Stimulated activated CD4-positive, alpha-beta T cell treated with anti-CD3 and anti-CD28 coated beads, Interleukin-4, amount 100 ng/mL, for 24 hours (primary cell): ENCODE measurements around the gene TENM4.
"Not testable (repeated sequence)": the region's sequence is repeated elsewhere in the genome, so short reads cannot be mapped to it uniquely, and the experiment has no call there.

Source experiments
- DNase-seq: peaks from one replicate; pipeline ENCODE4 v3.0.0-alpha.2; 2020

TENM4 gene

GRCh38 chr11:78860720-78861422 is 580.0 kb downstream of the TENM4 start:
- DNase-seq: no peak

DNA sequence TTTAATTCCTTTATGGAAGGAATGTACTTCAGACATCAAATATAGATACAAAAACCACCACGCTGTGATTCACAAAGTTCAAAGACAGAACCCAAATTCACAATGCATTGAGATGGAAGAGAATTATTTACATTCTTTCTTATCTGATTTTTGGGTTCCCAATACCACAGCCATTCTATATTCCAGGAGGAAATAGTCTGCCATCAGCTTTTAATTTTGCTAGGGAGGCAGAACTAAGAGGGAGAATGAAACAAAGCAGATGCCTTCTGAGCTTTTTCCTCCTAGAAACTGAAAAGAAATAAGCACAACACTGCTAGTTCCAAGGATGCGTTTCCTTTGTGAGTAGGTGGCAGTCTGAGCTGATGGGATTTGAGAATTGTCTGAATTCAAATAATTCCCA is 583.1 kb downstream of the TENM4 start:
- DNase-seq: no peak

DNA sequence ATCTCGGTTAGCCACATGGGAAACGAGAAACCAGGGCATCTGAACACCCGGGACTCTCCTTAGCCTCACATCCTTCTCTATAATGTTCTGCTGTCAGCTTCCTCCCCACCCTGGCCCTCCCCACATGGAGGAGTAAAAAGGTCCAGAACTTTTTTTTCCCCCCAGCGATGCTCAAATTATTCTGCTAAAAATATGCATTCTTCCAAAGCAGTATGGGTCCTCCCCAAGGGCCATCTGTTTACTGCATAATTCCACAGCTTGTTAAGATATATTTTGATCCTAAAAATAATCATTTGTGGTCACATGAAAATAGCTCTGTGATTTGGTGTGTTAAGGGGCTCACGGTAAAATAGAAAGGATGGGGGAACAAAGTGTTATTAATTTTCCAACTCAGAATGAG is 584.6 kb downstream of the TENM4 start:
- no peak for DNase-seq

GRCh38 chr11:78855116-78855515 is 585.7 kb downstream of the TENM4 start:
- DNase-seq: no peak

- DNase-seq: no peak
Measured at GRCh38 chr11:78853521-78853920, 587.3 kb downstream of the TENM4 start.

- no peak for DNase-seq
Measured at GRCh38 chr11:78851878-78852586, 588.8 kb downstream of the TENM4 start.

DNA sequence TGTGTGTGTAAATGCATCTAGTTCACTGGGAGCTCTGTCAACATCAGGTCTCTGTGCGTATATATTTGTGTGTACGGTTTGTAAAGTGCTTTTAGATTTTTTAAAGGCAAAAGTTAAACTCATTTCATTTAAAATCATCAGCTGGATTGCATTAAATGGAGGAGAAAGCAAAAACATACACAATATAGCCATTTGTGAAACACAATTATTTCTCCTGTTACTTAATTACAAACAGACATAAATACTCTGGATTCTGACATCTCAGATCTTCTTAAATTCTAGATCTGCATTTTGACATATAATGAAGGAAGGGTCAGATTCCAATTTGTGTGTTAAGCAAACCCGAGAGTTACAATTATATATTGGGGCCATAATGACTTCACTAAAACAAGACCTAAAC is 590.8 kb downstream of the TENM4 start:
- DNase-seq: no peak

DNA sequence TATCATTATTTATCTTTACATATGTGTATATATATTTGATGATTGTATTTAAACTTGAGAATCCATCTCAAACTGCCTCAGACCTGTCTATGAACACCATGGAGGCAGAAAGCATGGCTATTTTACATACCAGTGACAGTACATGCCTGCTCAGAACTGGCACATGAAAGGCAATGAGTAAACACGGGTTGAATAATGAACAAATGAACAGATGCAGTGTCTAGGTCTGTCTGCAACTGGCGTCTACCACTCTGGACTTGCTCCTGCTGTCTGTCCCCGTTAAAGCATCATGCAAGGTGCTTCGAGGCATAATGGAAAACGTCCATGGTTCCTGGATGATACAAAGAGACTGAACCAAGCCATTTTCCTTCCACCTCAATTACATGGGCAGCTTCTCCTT is 594.6 kb downstream of the TENM4 start:
- no peak for DNase-seq

DNA sequence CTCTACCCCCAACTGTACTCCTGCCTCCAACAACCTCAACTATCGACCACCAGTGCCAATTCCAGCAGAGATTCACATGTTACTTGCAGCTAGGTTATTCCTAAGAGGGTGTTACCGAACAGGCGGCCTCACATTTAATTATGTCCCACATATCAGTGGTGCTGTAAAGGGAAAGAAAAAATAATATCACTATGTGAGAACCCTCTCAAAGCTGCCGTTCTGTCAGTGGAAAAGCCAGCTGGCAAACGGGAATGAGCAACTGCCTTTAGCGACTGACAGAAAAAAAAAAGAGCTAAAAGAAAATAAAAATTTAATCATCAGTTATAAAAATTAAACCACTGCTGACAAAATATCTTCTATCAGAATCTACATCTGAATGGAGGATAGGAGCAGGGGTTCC is 595.3 kb downstream of the TENM4 start:
- DNase-seq: no peak

DNA sequence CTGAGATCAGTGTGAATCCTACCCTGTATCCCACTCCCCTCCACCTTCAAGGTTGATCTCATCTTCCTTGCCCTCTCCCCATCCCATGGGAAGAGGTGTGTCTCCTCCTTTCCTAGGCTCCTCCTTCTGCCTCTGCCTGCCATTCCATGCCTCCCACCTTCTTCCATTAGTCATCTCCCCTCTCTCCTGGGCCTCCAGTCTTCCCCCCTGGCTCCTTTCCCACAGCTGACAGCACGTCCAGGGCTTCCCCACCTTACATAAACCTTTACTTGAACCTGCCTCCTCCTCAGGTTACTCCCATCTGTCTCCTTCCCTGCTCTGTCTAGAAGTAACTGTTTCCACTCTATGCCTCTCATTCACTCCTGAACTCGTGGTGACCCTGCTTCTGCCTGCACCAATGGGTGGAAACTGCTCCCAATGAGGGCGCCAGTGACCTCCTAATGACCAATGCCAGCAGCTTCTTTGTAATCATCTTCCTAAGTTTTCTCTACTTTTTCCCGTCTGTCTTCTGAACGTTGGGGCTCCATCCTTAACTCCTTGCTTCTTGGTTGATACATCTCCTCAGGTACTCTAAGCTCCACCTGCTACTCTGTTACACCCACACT is 599.3 kb downstream of the TENM4 start:
- DNase-seq: no peak

GRCh38 chr11:78840623-78841022 is 600.2 kb downstream of the TENM4 start:
- DNase-seq: no peak

DNA sequence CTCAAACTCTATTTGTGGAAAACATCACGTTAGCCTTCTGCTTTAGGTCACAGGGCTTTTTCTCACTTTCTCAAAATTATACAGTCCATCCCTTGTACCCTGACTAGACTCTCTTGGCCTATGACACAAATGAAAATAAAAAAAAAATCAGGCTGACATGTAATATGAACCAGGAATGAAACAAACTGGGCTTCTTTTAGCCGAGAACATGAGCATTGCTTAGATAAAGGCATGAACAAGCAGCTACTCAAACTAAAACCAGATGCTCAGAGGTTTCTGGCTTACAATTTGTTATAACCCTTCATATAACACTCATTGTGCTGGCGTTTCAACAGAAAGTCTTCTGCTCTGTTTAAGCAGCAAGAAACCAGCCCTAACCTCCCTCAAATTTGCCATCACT is 600.6 kb downstream of the TENM4 start:
- no peak for DNase-seq

DNA sequence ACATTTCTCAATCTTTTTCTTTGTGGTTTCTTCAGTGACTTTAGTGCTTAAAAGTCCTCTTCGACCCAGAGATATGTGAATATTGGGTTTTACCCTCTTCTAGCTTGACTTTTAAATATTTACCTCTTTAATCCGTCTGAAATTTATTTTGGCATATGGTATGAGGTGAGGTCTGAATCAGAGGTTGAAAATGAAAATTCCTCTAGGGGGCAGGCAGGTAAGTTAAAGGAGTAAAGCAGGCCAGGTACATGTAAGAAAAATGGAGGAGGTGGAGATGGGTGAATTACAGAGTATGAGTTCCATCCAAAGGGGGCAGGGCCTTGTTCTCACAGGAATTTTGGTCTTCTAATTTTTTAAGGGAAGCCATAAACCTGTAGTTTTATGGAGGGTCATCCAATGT is 602.4 kb downstream of the TENM4 start:
- no peak for DNase-seq

- no peak for DNase-seq
Measured at GRCh38 chr11:78835646-78836045, 605.2 kb downstream of the TENM4 start.

GRCh38 chr11:78834886-78835285 is 605.9 kb downstream of the TENM4 start:
- DNase-seq: no peak

- no peak for DNase-seq
Measured at GRCh38 chr11:78833237-78833636, 607.6 kb downstream of the TENM4 start.

DNA sequence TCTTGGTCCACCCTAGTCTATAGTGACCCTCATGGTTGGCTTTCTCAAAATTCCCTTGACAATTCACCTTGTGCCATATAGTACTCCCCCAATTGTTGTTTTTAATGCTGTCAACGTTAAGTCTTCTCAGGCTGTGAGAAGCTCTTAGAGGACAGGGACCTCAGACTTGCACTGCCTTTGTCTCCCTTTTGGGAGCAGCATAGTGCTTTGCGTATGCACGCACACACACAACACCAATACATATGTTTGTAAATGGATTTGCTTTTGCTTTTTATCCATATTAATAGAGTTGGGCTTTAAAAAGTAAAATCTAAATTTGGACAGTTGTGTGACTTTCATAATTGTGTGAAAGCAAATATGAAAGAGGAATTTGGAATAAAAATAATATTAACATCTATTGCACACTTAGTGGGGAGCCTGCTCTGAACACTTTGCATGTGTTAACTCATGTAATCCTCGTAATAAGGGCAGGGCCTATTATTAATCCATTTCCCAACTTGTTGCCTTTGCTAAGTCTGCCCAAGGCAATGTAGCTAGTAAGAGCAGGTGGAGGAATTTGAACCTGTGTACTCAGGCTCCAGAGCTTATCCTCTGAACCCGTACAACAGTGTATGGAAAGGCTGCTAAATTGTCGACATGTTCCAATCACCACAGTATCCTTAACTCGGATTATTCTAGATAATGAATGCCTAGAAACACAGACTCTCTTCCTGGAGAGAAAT is 608.4 kb downstream of the TENM4 start:
- no peak for DNase-seq

DNA sequence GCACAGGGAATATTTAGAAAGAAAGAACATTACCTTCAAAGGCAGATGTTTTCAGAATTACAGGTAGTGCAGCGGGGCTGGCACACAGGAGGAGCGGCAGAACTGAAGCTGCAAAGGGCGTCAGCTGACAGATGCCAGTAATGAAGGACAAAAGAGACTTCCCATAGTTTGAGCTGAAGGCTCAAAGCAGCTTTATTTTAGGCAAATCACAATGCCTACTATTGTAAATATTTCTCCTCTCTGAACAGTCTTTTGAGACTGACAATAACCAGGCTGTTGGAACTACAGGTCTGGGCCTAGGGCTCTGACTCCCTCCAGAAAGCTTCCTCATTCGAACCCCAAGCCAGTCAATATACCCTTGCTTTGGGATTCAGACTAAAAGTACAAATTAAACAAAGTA is 609.3 kb downstream of the TENM4 start:
- DNase-seq: no peak

- no peak for DNase-seq
Measured at GRCh38 chr11:78830277-78830819, 610.5 kb downstream of the TENM4 start.

- no peak for DNase-seq
Measured at GRCh38 chr11:78829146-78829545, 611.7 kb downstream of the TENM4 start.

DNA sequence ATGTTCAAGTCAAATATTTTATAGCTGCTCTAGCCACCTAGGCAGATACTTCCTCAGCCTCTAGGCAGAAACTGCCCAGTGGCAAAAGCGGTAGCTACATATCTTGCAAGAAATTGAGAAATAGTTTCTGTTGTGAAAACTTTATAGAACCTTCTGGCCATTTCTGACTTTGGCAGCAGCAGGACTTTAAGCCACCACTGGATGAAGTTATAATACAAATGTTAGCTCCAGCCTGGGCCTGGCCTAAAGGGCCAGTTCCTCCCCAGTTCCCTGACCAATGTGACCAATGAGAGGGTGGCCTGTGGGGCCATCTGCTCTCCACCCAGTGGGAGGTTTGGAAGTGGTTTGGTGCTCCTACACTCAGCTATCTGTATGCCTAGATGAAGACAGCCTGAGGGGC is 612.2 kb downstream of the TENM4 start:
- no peak for DNase-seq

GRCh38 chr11:78827291-78827690 is 613.5 kb downstream of the TENM4 start:
- not testable (repeated sequence) for DNase-seq

- no peak for DNase-seq
Measured at GRCh38 chr11:78825591-78826020, 615.2 kb downstream of the TENM4 start.
